ENCODE measurements around the gene MSANTD2.

Gene MSANTD2

GRCh38 chr11:124769806-124770774, 30.1 kb downstream of the MSANTD2 start:
- DNase-seq, result no peak

- no peak for DNase-seq
Measured at GRCh38 chr11:124768914-124769313, 31.3 kb downstream of the MSANTD2 start.

- DNase-seq, result no peak
Measured at GRCh38 chr11:124766156-124766555, 34.0 kb downstream of the MSANTD2 start.

GRCh38 chr11:124763156-124763947, 36.9 kb downstream of the MSANTD2 start:
- DNase-seq, result peak; percentile 89

GRCh38 chr11:124762624-124763155, 37.5 kb downstream of the MSANTD2 start:
- DNase-seq, result no peak

GRCh38 chr11:124762105-124762623, 38.0 kb downstream of the MSANTD2 start, which contains the start of gene ESAM:
Gene ESAM, minus strand, starts transcription at chr11:124762290. Its CDS starts 136 bp downstream, at chr11:124762154.
- DNase-seq, result peak; percentile 71

- no peak for DNase-seq
Measured at GRCh38 chr11:124761301-124762104, 38.7 kb downstream of the MSANTD2 start.

GRCh38 chr11:124760806-124761205, 39.4 kb downstream of the MSANTD2 start:
- no peak for DNase-seq

- no peak for DNase-seq
Measured at GRCh38 chr11:124760205-124760652, 40.0 kb downstream of the MSANTD2 start.

- DNase-seq, result no peak
Measured at GRCh38 chr11:124759266-124760204, 40.7 kb downstream of the MSANTD2 start.

GRCh38 chr11:124758355-124759265, 41.6 kb downstream of the MSANTD2 start:
- peak; percentile 70 for DNase-seq

- no peak for DNase-seq
Measured at GRCh38 chr11:124757320-124757719, 42.9 kb downstream of the MSANTD2 start.

- DNase-seq, result no peak
Measured at GRCh38 chr11:124756753-124757227, 43.4 kb downstream of the MSANTD2 start.

GRCh38 chr11:124756033-124756752, 44.0 kb downstream of the MSANTD2 start:
- no peak for DNase-seq

- no peak for DNase-seq
Measured at GRCh38 chr11:124754710-124755109, 45.5 kb downstream of the MSANTD2 start.

- DNase-seq, result no peak
Measured at GRCh38 chr11:124754309-124754708, 45.9 kb downstream of the MSANTD2 start.

- no peak for DNase-seq
Measured at GRCh38 chr11:124753624-124754023, 46.6 kb downstream of the MSANTD2 start.

- no peak for DNase-seq
Measured at GRCh38 chr11:124753205-124753604, 47.0 kb downstream of the MSANTD2 start.
